ENCODE measurements around the gene DYNC1H1.
A peak's percentile ranks its signal among the peaks of the same experiment; 100 is the strongest.

DNA sequence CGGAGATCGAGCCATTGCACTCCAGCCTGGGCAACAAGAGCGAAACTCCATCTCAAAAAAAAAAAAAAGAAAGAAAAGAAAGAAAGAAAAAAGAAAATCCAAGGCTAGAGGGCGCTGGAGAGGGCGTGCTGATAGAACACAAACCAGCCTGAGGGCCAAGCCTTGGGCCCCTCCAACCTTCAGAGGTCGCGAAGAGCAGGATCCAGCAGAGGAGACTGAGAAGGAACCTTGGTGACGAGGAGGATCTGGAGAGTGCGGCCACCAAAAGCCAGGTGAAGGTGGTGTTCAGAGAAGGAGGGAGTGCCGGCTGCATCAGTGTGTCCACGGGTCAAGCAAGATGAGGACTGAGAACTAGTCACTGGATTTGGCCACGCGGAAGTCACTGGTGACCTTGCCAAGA, 4.1 kb upstream of the DYNC1H1 start:
- TF ChIP-seq, protein P1, sequence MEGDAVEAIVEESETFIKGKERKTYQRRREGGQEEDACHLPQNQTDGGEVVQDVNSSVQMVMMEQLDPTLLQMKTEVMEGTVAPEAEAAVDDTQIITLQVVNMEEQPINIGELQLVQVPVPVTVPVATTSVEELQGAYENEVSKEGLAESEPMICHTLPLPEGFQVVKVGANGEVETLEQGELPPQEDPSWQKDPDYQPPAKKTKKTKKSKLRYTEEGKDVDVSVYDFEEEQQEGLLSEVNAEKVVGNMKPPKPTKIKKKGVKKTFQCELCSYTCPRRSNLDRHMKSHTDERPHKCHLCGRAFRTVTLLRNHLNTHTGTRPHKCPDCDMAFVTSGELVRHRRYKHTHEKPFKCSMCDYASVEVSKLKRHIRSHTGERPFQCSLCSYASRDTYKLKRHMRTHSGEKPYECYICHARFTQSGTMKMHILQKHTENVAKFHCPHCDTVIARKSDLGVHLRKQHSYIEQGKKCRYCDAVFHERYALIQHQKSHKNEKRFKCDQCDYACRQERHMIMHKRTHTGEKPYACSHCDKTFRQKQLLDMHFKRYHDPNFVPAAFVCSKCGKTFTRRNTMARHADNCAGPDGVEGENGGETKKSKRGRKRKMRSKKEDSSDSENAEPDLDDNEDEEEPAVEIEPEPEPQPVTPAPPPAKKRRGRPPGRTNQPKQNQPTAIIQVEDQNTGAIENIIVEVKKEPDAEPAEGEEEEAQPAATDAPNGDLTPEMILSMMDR (conservative IDR thresholded peaks at IDR 0.05; ENCODE audit: low read depth, low read length) = peak; percentile 64
- TF ChIP-seq EZH2 (IDR thresholded peaks at IDR 0.05; ENCODE audit: borderline replicate concordance, low read depth, low read length, poor library complexity, severe bottlenecking) = no peak
